Renal cortical epithelial cell (primary cell): ENCODE results near the gene P2RY4. TPM values are rescaled to one million over a fixed set of nuclear protein-coding genes. Genes with fewer than 3 reads are reported as not detected.
"Not testable (repeated sequence)": the region's sequence is repeated elsewhere in the genome, so short reads cannot be mapped to it uniquely, and the experiment has no call there.

ENCODE experiments used
- DNase-seq: peaks from one replicate; pipeline ENCODE4 v3.0.0-alpha.2; 2011; ENCODE audit warnings: low read depth
- total RNA-seq: library from RNA; depleted of rRNA; stranded (reverse); fragments of >200 nt; gene quantifications from 2 replicates; pipeline ENCODE4 v1.2.3, GENCODE V29; 2014

Gene P2RY4
- total RNA-seq, 1 donor from 2014 or later: 0.15 TPM

DNA sequence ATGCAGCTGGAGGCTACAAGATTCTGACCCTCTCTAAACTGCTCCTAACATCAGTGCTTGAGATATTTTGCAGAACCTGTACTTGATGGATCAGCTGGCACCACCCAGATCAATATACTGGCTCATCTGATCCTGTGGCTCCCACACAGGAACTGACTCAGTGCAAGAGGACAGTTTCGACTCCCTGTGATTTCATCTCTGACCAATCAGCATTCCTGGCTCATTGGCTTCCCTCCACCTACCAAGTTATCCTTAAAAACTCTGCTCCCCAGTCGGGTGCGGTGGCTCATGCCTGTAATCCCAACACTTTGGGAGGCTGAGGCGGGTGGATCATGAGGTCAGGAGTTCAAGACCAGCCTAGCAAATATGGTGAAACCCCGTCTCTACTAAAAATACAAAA lies 16.4 kb downstream of the P2RY4 start:
- DNase-seq: not testable (repeated sequence)

DNA sequence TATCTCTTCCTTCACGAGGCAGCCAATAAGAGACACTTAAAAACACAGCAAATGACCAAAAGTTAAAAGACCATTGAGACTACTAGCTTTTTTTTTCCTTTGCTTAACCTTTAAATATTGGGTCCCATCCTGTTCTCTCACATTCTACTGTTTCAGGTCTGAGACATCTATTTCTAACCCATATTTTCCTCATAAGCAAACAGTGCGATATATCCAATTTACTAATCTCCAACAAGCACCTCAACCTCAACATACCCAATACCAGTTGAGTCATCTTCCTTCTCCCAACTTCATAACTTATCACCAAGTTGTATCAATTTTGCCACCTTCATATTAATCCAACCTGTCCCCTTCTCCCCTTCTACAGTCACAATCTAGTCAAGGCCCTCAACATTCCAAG lies 18.5 kb downstream of the P2RY4 start:
- no peak for DNase-seq

DNA sequence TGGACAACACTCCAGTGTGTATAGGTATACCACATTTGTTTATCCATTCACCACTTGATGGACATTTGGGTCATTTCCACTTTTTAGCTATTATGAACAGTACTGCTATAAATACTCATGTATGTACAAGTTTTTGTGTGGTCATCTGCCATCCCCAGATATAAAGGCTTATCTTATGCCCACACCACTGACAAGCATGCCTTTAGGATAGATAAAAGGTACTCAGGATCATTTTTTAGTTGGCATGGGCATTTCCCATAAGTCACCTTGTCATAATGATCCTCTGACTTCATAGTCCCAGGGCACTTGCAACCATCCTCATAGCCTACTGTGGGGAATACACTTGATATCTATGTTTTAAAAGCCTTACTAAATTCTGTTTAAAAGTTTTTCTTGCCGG lies 19.3 kb downstream of the P2RY4 start:
- no peak for DNase-seq

GRCh38 chrX:70234355-70234754 lies 25.6 kb downstream of the P2RY4 start, which contains the start of gene AWAT1:
TSS of gene AWAT1 (plus strand) at chrX:70234655. CDS start at chrX:70234696, 41 bp downstream.
- no peak for DNase-seq

DNA sequence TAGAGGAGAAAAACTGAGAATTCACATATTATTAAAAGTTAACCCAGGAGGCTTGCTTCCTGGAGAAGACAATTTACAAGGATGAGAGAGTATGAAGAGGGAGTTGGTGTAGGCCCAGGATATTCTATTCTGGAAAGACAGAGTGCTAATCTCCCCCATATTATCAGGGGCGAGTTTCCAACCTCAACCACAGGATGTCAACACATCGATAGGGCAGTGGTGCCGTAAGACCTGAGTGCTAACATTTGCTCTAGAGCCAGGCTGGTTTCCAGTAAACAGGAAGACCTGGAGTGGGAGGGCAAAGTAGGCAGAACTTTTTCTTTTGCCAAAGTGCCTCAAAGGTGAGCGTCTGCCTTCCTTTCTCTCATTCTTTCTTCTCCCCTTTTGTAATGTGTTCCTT lies 28.3 kb downstream of the P2RY4 start:
- DNase-seq: no peak

DNA sequence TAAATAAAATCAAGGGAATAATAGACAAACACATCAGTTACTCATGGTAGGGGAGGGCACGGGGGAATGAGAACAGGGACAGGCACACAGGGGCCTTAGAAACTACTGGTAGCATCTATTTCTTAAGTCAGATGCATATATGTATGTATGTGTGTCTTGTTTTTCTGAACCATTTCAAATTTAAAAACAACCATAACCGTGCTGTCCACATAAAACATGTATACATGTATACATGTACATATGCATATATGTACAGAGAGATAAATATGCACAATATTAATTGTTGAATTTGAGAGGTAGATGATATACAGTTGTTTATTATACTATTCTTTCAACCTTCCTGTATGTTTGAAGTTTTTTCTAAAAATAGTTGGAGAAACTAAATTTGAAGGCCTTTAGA lies 33.3 kb downstream of the P2RY4 start:
- no peak for DNase-seq

DNA sequence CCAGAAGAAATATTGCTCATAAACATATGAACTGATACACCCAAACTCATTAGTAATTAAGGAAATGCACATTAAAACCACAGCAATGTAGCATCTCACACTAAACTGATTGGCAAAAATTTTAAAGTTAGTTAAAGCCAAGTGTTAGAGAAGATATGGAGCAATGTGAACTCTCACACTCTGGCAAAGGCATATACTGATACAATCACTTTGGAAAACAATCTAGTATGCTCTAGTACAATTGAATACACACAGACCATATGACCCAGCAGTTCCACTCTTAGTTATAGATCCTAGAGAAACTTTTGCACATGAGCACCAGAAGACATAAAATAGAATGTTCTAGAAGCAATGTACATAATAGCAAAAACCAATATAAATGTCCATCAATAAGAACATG lies 34.0 kb downstream of the P2RY4 start:
- DNase-seq: no peak

- no peak for DNase-seq
Observed at GRCh38 chrX:70219938-70220764, 39.9 kb downstream of the P2RY4 start.

- not testable (repeated sequence) for DNase-seq
Observed at GRCh38 chrX:70209570-70209969, 50.4 kb downstream of the P2RY4 start.

DNA sequence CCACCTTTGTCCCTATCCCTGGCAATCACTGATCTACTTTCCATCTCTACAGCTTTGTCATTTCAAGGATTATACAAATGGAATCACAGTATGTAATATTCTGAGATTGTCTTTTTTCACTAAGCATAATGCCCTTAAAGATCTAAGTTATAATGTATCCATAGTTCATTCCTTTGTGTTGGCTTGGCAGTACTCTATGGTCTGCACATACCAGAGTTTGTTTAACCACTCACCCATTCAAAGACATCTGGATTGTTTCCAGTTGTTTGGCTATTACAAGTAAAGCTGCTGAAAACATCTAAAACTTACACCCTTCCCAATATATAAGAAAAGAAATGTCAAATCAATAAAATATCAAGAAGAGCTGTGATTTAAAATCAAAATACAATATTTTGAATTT lies 51.5 kb downstream of the P2RY4 start:
- DNase-seq: peak; percentile 6

Other genes with a start within 250 kb of the P2RY4 start
- gene AWAT2, start 210.3 kb downstream of the P2RY4 start, total RNA-seq: not detected in 2 replicates
- gene OTUD6A, start 197.7 kb downstream of the P2RY4 start, total RNA-seq: not detected in 2 replicates
- gene IGBP1, start 126.8 kb downstream of the P2RY4 start, total RNA-seq: 94.3 and 121 TPM in 2 replicates
- gene DGAT2L6, start 82.7 kb downstream of the P2RY4 start, total RNA-seq: not detected in 2 replicates
- gene AWAT1, start 25.5 kb downstream of the P2RY4 start, total RNA-seq: not detected in 2 replicates
- not detected in 2 replicates for gene ARR3, start 8.1 kb upstream of the P2RY4 start, total RNA-seq
- not detected in 2 replicates for gene RAB41, start 22.0 kb upstream of the P2RY4 start, total RNA-seq
- gene PDZD11, start 29.7 kb upstream of the P2RY4 start, total RNA-seq: 38.9 and 58.7 TPM in 2 replicates
- gene KIF4A, start 29.9 kb upstream of the P2RY4 start, total RNA-seq: 0.80 and 6.6 TPM in 2 replicates
- 0.05 TPM in 1 of 2 replicates, not detected in the other for gene GDPD2, start 163.1 kb upstream of the P2RY4 start, total RNA-seq
- gene DLG3, start 184.6 kb upstream of the P2RY4 start, total RNA-seq: 33.5 and 34.2 TPM in 2 replicates